HEK293T (cell line): ENCODE results near the gene APBB2.
"Not testable (repeated sequence)": the region's sequence is repeated elsewhere in the genome, so short reads cannot be mapped to it uniquely, and the experiment has no call there.

ENCODE experiments used
- CTCF ChIA-PET: fragments of 350-600 bp; formaldehyde crosslinking; extraction: SDS; loops from one replicate; lab custom pipeline; 2021; ENCODE audit warnings: antibody characterized with exemption, inconsistent platforms; lab: Yijun Ruan, JAX
- POLR2A ChIA-PET: fragments of 350-600 bp; formaldehyde crosslinking; extraction: SDS; loops from one replicate; lab custom pipeline; 2020; ENCODE audit warnings: antibody characterized with exemption, inconsistent platforms; lab: Yijun Ruan, JAX
- DNase-seq: peaks from one replicate; pipeline ENCODE4 v3.0.0; 2012; ENCODE audit warnings: mixed read lengths; ENCODE audit errors: extremely low spot score
- ARNT ChIP-seq: fragments of 450-650 bp; IDR thresholded peaks from 2 replicates; pipeline ENCODE4 v1.6.1; 2017; ENCODE audit warnings: mild to moderate bottlenecking
- BHLHE40 ChIP-seq: fragments of 450-650 bp; IDR thresholded peaks from 2 replicates; pipeline ENCODE4 v1.6.1; 2016; ENCODE audit warnings: mild to moderate bottlenecking, moderate library complexity, borderline replicate concordance
- CTBP1 ChIP-seq: fragments of 450-650 bp; IDR thresholded peaks from 2 replicates; pipeline ENCODE4 v1.6.1; 2016; ENCODE audit warnings: borderline replicate concordance
- ELF4 ChIP-seq: fragments of 450-650 bp; IDR thresholded peaks from 2 replicates; pipeline ENCODE4 v1.6.1; 2017; ENCODE audit warnings: antibody characterized with exemption
- FOXA1 ChIP-seq: fragments of 450-650 bp; IDR thresholded peaks from 2 replicates; pipeline ENCODE4 v1.6.1; 2016; ENCODE audit warnings: mild to moderate bottlenecking
- FOXK2 ChIP-seq: fragments of 450-650 bp; IDR thresholded peaks from 2 replicates; pipeline ENCODE4 v1.6.1; 2016; ENCODE audit warnings: mild to moderate bottlenecking
- FOXM1 ChIP-seq: fragments of 450-650 bp; IDR thresholded peaks from 2 replicates; pipeline ENCODE4 v1.6.1; 2017; ENCODE audit warnings: mild to moderate bottlenecking, borderline replicate concordance
- HDGF ChIP-seq: fragments of 450-650 bp; IDR thresholded peaks from 2 replicates; pipeline ENCODE4 v1.6.1; 2017; ENCODE audit warnings: antibody characterized with exemption, borderline replicate concordance
- L3MBTL2 ChIP-seq: fragments of 450-650 bp; conservative IDR thresholded peaks from 2 replicates; pipeline ENCODE4 v1.6.1; 2016; ENCODE audit warnings: mild to moderate bottlenecking
- LEF1 ChIP-seq: fragments of 450-650 bp; IDR thresholded peaks from 2 replicates; pipeline ENCODE4 v1.6.1; 2017; ENCODE audit warnings: mild to moderate bottlenecking, borderline replicate concordance
- NFRKB ChIP-seq: fragments of 450-650 bp; IDR thresholded peaks from 2 replicates; pipeline ENCODE4 v1.6.1; 2016; ENCODE audit warnings: mild to moderate bottlenecking, moderate library complexity
- PKNOX1 ChIP-seq: fragments of 450-650 bp; IDR thresholded peaks from 2 replicates; pipeline ENCODE4 v1.6.1; 2016
- SP1 ChIP-seq: fragments of 450-650 bp; IDR thresholded peaks from 2 replicates; pipeline ENCODE4 v1.6.1; 2017
- SUZ12 ChIP-seq: fragments of 450-650 bp; IDR thresholded peaks from 2 replicates; pipeline ENCODE4 v1.6.1; 2016; ENCODE audit warnings: mild to moderate bottlenecking
- TARDBP ChIP-seq: fragments of 450-650 bp; IDR thresholded peaks from 2 replicates; pipeline ENCODE4 v1.6.1; 2016
- ZNF384 ChIP-seq: fragments of 450-650 bp; IDR thresholded peaks from 2 replicates; pipeline ENCODE4 v1.6.1; 2016

The APBB2 gene

GRCh38 chr4:40825014-40825838 is 389.1 kb downstream of the APBB2 start:
- POLR2A ChIA-PET, result no interaction called here
- TF ChIP-seq ARNT (no peak), ZNF384 (no peak), HDGF (no peak), FOXK2 (no peak), SP1 (no peak), TARDBP (no peak), CTBP1 (no peak)
- DNase-seq, result no peak
- CTCF ChIA-PET, result interaction anchor here (1.0 kb wide), 1 partner anchor 15 kb away, joined by 6 read pairs; no protein-coding TSS in a partner anchor

- ChIA-PET POLR2A (no interaction called here), CTCF (no interaction called here)
- TF ChIP-seq ZNF384 (no peak), PKNOX1 (no peak), TARDBP (no peak), SP1 (no peak), L3MBTL2 (no peak), ELF4 (no peak), SUZ12 (no peak), CTBP1 (no peak), ARNT (no peak), BHLHE40 (no peak), FOXK2 (no peak), NFRKB (no peak), FOXM1 (no peak)
- no peak for DNase-seq
Measured at GRCh38 chr4:40822420-40823166, 391.7 kb downstream of the APBB2 start.

- ChIA-PET POLR2A (no interaction called here), CTCF (no interaction called here)
- no peak for TF ChIP-seq NFRKB
Measured at GRCh38 chr4:40820101-40820500, 394.2 kb downstream of the APBB2 start.

GRCh38 chr4:40817157-40817556 is 397.2 kb downstream of the APBB2 start:
- POLR2A ChIA-PET, DNase-seq, CTCF ChIA-PET: not testable (repeated sequence)

More at GRCh38 chr4:40820101-40820500, 394.2 kb downstream of the APBB2 start:
- DNase-seq, result no peak

- no peak for DNase-seq
- TF ChIP-seq PKNOX1 (no peak), TARDBP (no peak), FOXK2 (no peak), SP1 (no peak)
- CTCF ChIA-PET, result interaction anchor here (0.8 kb wide), 1 partner anchor 28 kb away, joined by 3 read pairs; no protein-coding TSS in a partner anchor
- POLR2A ChIA-PET, result no interaction called here
Measured at GRCh38 chr4:40812856-40813255, 401.5 kb downstream of the APBB2 start.

- no peak for TF ChIP-seq NFRKB
- TF ChIP-seq SUZ12, result no peak
- TF ChIP-seq ZNF384, result no peak
- TF ChIP-seq FOXM1, result no peak
- no peak for TF ChIP-seq FOXK2
- no peak for TF ChIP-seq PKNOX1
- no peak for TF ChIP-seq L3MBTL2
- no peak for TF ChIP-seq TARDBP
- no peak for TF ChIP-seq BHLHE40
- no peak for TF ChIP-seq ARNT
- no peak for TF ChIP-seq ELF4
- no peak for TF ChIP-seq SP1
- TF ChIP-seq FOXA1, result no peak
- no peak for TF ChIP-seq HDGF
- no peak for TF ChIP-seq CTBP1
- no peak for TF ChIP-seq LEF1
- no peak for DNase-seq
- CTCF ChIA-PET, result interaction anchor here (0.6 to 0.8 kb wide), 2 partner anchors 28 to 175 kb away, joined by 3 read pairs; no protein-coding TSS in a partner anchor
- POLR2A ChIA-PET, result no interaction called here
Measured at GRCh38 chr4:40812386-40812785, 402.0 kb downstream of the APBB2 start.
